K562 (cell line): ENCODE measurements around the gene SERTAD2. TPM values are rescaled to one million over a fixed set of nuclear protein-coding genes. Genes with fewer than 3 reads are reported as not detected.

ENCODE experiments used
- ATAC-seq: fragments of 200-7000 bp; cut with Tn5 transposase; 3 replicates; pipeline ENCODE4 v1.9.1; 2020; ENCODE audit warnings: moderate library complexity
- BruUV-seq: library from RNA; stranded (reverse); fragments of 400-500 nt; replicated peaks from 2 replicates; lab custom pipeline; 2021; lab: Mats Ljungman, UMichigan
- CTCF ChIA-PET: fragments of 300-600 bp; formaldehyde crosslinking; extraction: SDS; loops from one replicate; lab custom pipeline; 2021; ENCODE audit warnings: low intra/inter-chr PET ratio; lab: Yijun Ruan, JAX
- POLR2A ChIA-PET: fragments of 300-600, 350-650 bp; sonication (Branson Sonifier 250); formaldehyde crosslinking; extraction: SDS; loops from one replicate; lab custom pipeline; 2021; ENCODE audit warnings: antibody characterized with exemption, inconsistent platforms; lab: Yijun Ruan, JAX
- DNase-seq, 4 experiments: peaks; one replicate each; pipeline versions ENCODE4 v3.0.0 to v3.0.0-alpha.2; 2011 to 2018; ENCODE audit warnings: low spot score in 3 of 4, mixed read lengths in 3 of 4; ENCODE audit errors: extremely low read depth in 1 of 4
- FAIRE-seq: peaks from 2 replicates; lab custom pipeline; 2011; peaks lifted over from hg19 to GRCh38; lab: Jason Lieb, UNC
- H2AFZ ChIP-seq: 2 replicates; pipeline ENCODE4 v1.6.0; 2011; ENCODE audit warnings: low read depth, low read length, control low read depth, inconsistent platforms
- H3K27ac ChIP-seq: fragments of 200-600 bp; 3 replicates; pipeline ENCODE4 v1.8.0; 2011; ENCODE audit warnings: low read depth, mild to moderate bottlenecking, control low read depth, inconsistent platforms, low read length, moderate library complexity, mixed read lengths; ENCODE audit errors: extremely low read depth
- H3K27me3 ChIP-seq, 2 experiments: fragments of 300-600 bp in 1 of 2; 2 replicates in 1 of 2; 3 replicates in 1 of 2; pipeline versions ENCODE4 v1.6.0 to v1.8.0; 2011; ENCODE audit warnings: inconsistent platforms in 2 of 2, low read length in 2 of 2, mild to moderate bottlenecking in 1 of 2, mixed read lengths in 1 of 2, moderate library complexity in 1 of 2; ENCODE audit not compliant: control insufficient read depth in 2 of 2, insufficient read depth in 2 of 2
- H3K36me3 ChIP-seq: fragments of 300-600 bp; 3 replicates; pipeline ENCODE4 v1.8.0; 2011; ENCODE audit warnings: mild to moderate bottlenecking, low read length, inconsistent platforms; ENCODE audit not compliant: control insufficient read depth, insufficient read depth
- H3K4me1 ChIP-seq, 2 experiments: fragments of 200-600 bp in 1 of 2; replicated peaks in 1 of 2; 2 replicates in 1 of 2; 3 replicates in 1 of 2; pipeline versions ENCODE4 v1.5.1 to v1.8.0; 2011; ENCODE audit warnings: inconsistent platforms in 2 of 2, low read length in 2 of 2, mild to moderate bottlenecking in 1 of 2, mixed read lengths in 1 of 2, moderate library complexity in 1 of 2; ENCODE audit not compliant: control insufficient read depth in 2 of 2, insufficient read depth in 2 of 2
- H3K4me2 ChIP-seq: 2 replicates; pipeline ENCODE4 v1.6.1; 2011; ENCODE audit warnings: low read length, control low read depth, inconsistent platforms, mixed read lengths; ENCODE audit not compliant: insufficient read depth
- H3K4me3 ChIP-seq: fragments of 200-600 bp; sonication (generic), shearing (Covaris generic); 2 replicates; pipeline ENCODE4 v1.5.1; 2016; ENCODE audit warnings: control low read depth, inconsistent platforms
- H3K79me2 ChIP-seq: fragments of 200-600 bp; 3 replicates; pipeline ENCODE4 v1.8.0; 2011; ENCODE audit warnings: low read length, inconsistent platforms; ENCODE audit not compliant: control insufficient read depth, insufficient read depth
- H3K9ac ChIP-seq, 2 experiments: 2 replicates each; pipeline versions ENCODE4 v1.6.0 to v1.6.1; 2011; ENCODE audit warnings: low read depth in 2 of 2, low read length in 2 of 2, control low read depth in 1 of 2, inconsistent platforms in 1 of 2, mild to moderate bottlenecking in 1 of 2, mixed read lengths in 1 of 2; ENCODE audit not compliant: insufficient read depth in 1 of 2
- H3K9me1 ChIP-seq: one replicate; pipeline ENCODE4 v1.6.0; 2011; ENCODE audit warnings: inconsistent platforms, mild to moderate bottlenecking, low read length, moderate library complexity; ENCODE audit not compliant: control insufficient read depth, insufficient read depth
- H3K9me3 ChIP-seq: replicated peaks from 2 replicates; pipeline ENCODE4 v1.5.1; 2011; ENCODE audit warnings: low read depth, low read length, inconsistent platforms; ENCODE audit not compliant: control insufficient read depth, insufficient read depth
- H4K20me1 ChIP-seq: replicated peaks from 2 replicates; pipeline ENCODE4 v1.6.1; 2011; ENCODE audit warnings: low read length, inconsistent platforms, mixed read lengths; ENCODE audit not compliant: control insufficient read depth, insufficient read depth
- CREBBP ChIP-seq: IDR thresholded peaks from one replicate; pipeline ENCODE4 v1.6.1; 2012; ENCODE audit warnings: low read depth, mild to moderate bottlenecking, control low read depth, inconsistent platforms, low read length
- KDM4B ChIP-seq, 2 experiments: fragments of 450-650 bp in 1 of 2; sonication (generic) in 1 of 2; IDR thresholded peaks; 2 replicates each; pipeline ENCODE4 v1.6.1; 2016 to 2017; ENCODE audit warnings: borderline replicate concordance in 2 of 2, antibody characterized with exemption in 1 of 2, low read depth in 1 of 2, mild to moderate bottlenecking in 1 of 2
- NCOA4 ChIP-seq: fragments of 450-650 bp; IDR thresholded peaks from 2 replicates; pipeline ENCODE4 v1.6.1; 2018; ENCODE audit warnings: mild to moderate bottlenecking; ENCODE audit not compliant: partially characterized antibody
- POLR2B ChIP-seq: fragments of 450-650 bp; IDR thresholded peaks from 2 replicates; pipeline ENCODE4 v1.6.1; 2018; ENCODE audit warnings: low read depth; ENCODE audit not compliant: partially characterized antibody
- TARDBP ChIP-seq: fragments of 450-650 bp; IDR thresholded peaks from 2 replicates; pipeline ENCODE4 v1.6.1; 2016
- TEAD2 ChIP-seq: fragments of 450-650 bp; IDR thresholded peaks from 2 replicates; pipeline ENCODE4 v1.6.1; 2016; ENCODE audit warnings: missing genetic modification characterization, control low read depth, missing compliant biosample characterization
- WGBS: fragments of 100-300 bp; shearing (Covaris generic); methylation state at CpG from one replicate; pipeline ENCODE4 v1.1.6; 2016; ENCODE audit warnings: low coverage, mixed read lengths; ENCODE audit not compliant: insufficient coverage; ENCODE audit errors: missing lambda C conversion rate; 5-methylcytosine and 5-hydroxymethylcytosine counted together
- in situ Hi-C: fragments of 300-500 bp; cut with MboI; formaldehyde crosslinking; loops from 4 replicates; pipeline ENCODE4 v1.15.0; 2018; ENCODE audit warnings: inconsistent platforms, mixed read lengths
- intact Hi-C: fragments of 100-400 bp; cut with micrococcal nuclease; formaldehyde crosslinking; loops from 2 replicates; pipeline ENCODE4 v1.14.2; 2022
- polyA plus RNA-seq, 8 experiments: library from polyadenylated mRNA; depleted of rRNA in 4 of 8; stranded (reverse) in 5 of 8; unstranded in 3 of 8; fragments of >200 nt; fragmentation: Nextera tagmentation in 2 of 8; fragmentation: Illumina TruSeq in 1 of 8; extraction: Ambion mirVana in 2 of 8; extraction: Trizol in 1 of 8; gene quantifications; 2 replicates each; pipeline versions ENCODE4 v1.2.1 to v1.2.3, GENCODE V29; 2011 to 2014; ENCODE audit warnings: inconsistent platforms in 1 of 8, missing spikeins in 1 of 8
- total RNA-seq, 7 experiments: library from RNA; depleted of rRNA in 6 of 7; stranded (reverse); fragments of >200 nt in 6 of 7; fragmentation: Illumina TruSeq in 2 of 7; extraction: Trizol in 2 of 7; gene quantifications; 2 replicates each; pipeline versions ENCODE4 v1.2.1 to v1.2.3, GENCODE V29; 2011 to 2021; ENCODE audit warnings: low replicate concordance in 1 of 7

The SERTAD2 gene
- total and polyA plus RNA-seq, 9 of the 15 experiments (the other 6 are each of a cell fraction or from before 2014, with no cell fraction given), result 3.0 to 12.5 (median 6.1) TPM

DNA sequence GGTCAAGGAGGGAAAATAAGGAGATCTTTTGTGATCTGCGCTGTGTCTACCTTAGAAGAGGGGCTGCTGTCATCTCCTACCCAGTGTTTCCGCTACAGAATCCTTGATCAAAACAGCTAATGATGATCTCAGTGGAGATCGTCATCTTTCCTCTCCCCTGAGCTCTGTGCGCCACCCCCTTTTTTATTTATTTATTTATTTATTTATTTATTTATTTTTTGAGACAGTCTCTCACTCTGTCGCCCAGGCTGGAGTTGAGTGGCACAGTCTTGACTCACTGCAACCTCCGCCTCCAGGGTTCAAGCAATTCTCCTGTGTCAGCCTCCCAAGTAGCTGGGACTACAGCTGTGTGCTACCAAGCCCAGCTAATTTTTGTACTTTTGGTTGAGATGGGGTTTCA lies 55.5 kb downstream of the SERTAD2 start:
- Histone ChIP-seq H3K9me3 (no peaks in the 10 kb centered on the region), H3K4me1 (peaks cover 0 to 6% of the 10 kb centered on the region in 2 experiments; a peak in 2 of 5 replicates), H3K27me3 (no peaks in the 10 kb centered on the region), H3K79me2 (no peaks in the 10 kb centered on the region), H3K4me3 (no peak overlapping the region), H3K4me2 (no peak overlapping the region), H2AFZ (no peak overlapping the region), H3K9me1 (no peaks in the 10 kb centered on the region), H3K27ac (no peak overlapping the region), H3K36me3 (no peaks in the 10 kb centered on the region), H4K20me1 (no peaks in the 10 kb centered on the region), H3K9ac (no peak overlapping the region; a peak in 1 of 4 replicates)
- in situ Hi-C loops (loop anchor here (5.0 kb wide), 1 partner anchor 264 kb away; no protein-coding TSS in a partner anchor), intact Hi-C loops (no loop called here)
- DNase-seq (no peak), ATAC-seq (no peak), FAIRE-seq (no peak)
- ChIA-PET CTCF (no interaction called here), POLR2A (interaction anchor here (0.6 to 2.2 kb wide), 4 partner anchors 9 to 203 kb away, joined by 3 to 12 read pairs (median 4); no protein-coding TSS in a partner anchor)
- BruUV-seq, result no TSS peak
- no peak for TF ChIP-seq NCOA4
- TF ChIP-seq TARDBP, result no peak
- no peak for TF ChIP-seq POLR2B
- no peak for TF ChIP-seq CREBBP
- TF ChIP-seq KDM4B (IDR thresholded peaks at IDR 0.05; ENCODE audit: borderline replicate concordance in 2 of 2, low read depth in 1 of 2), result no peak
- TF ChIP-seq TEAD2 (tag), result no peak
- 56% methylated on average over 6 of the region's 6 CpGs for WGBS
